Neural cell (in vitro differentiated cells): ENCODE results near the gene ARMC2.

ENCODE experiments used
- EP300 ChIP-seq: fragments of 450-650 bp; conservative IDR thresholded peaks from 2 replicates; pipeline ENCODE4 v1.6.1; 2014; ENCODE audit warnings: antibody characterized with exemption, mild to moderate bottlenecking, moderate library complexity; ENCODE audit not compliant: poor library complexity, severe bottlenecking
- EZH2 ChIP-seq: fragments of 200-600, 300-800 bp; shearing (Covaris generic), sonication (generic); IDR thresholded peaks from 2 replicates; pipeline ENCODE4 v1.6.1; 2014; ENCODE audit warnings: antibody characterized with exemption, low read length, borderline replicate concordance, mild to moderate bottlenecking; ENCODE audit not compliant: insufficient read depth, poor library complexity, severe bottlenecking
- MXI1 ChIP-seq: fragments of 450-650 bp; conservative IDR thresholded peaks from 2 replicates; pipeline ENCODE4 v1.6.1; 2014; ENCODE audit warnings: antibody characterized with exemption, mild to moderate bottlenecking; ENCODE audit not compliant: poor library complexity, severe bottlenecking
- POLR2AphosphoS5 ChIP-seq: IDR thresholded peaks from 2 replicates; pipeline ENCODE4 v1.6.1; 2012
- REST ChIP-seq: IDR thresholded peaks from 2 replicates; pipeline ENCODE4 v1.6.1; 2012; ENCODE audit warnings: borderline replicate concordance
- TF ChIP-seq, protein P1 (sequence below): fragments of 450-650 bp; IDR thresholded peaks from 2 replicates; pipeline ENCODE4 v1.5.1; 2014; ENCODE audit warnings: antibody characterized with exemption, mild to moderate bottlenecking, moderate library complexity; ENCODE audit not compliant: poor library complexity, severe bottlenecking

DNA sequence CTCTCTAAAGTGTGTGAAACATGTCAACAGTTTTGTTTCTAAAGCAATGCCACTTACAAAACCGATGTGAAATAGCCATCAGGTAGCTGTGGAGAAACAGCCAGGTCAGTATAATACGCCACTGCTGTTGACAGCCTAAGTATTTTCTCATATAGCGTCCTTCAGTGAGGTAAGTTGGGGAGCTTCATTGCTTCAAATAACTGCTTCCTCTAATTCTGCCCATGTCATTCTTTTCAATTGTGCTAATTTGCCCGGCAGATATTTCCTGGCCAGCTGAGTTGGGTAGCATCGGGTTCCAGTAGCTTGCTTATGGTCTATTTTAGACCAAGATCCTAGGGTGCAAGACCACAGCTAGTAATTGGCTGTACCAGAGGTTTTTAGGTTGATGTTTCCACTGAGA, 2.1 kb upstream of the ARMC2 start:
- TF ChIP-seq, protein P1, sequence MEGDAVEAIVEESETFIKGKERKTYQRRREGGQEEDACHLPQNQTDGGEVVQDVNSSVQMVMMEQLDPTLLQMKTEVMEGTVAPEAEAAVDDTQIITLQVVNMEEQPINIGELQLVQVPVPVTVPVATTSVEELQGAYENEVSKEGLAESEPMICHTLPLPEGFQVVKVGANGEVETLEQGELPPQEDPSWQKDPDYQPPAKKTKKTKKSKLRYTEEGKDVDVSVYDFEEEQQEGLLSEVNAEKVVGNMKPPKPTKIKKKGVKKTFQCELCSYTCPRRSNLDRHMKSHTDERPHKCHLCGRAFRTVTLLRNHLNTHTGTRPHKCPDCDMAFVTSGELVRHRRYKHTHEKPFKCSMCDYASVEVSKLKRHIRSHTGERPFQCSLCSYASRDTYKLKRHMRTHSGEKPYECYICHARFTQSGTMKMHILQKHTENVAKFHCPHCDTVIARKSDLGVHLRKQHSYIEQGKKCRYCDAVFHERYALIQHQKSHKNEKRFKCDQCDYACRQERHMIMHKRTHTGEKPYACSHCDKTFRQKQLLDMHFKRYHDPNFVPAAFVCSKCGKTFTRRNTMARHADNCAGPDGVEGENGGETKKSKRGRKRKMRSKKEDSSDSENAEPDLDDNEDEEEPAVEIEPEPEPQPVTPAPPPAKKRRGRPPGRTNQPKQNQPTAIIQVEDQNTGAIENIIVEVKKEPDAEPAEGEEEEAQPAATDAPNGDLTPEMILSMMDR, result no peak
- TF ChIP-seq POLR2AphosphoS5 (no peak), REST (no peak), EP300 (no peak), EZH2 (no peak), MXI1 (no peak)
